Measurements from ENCODE around the gene OR56A1.
"Not testable (repeated sequence)": the region's sequence is repeated elsewhere in the genome, so short reads cannot be mapped to it uniquely, and the experiment has no call there.

The OR56A1 gene, protein sequence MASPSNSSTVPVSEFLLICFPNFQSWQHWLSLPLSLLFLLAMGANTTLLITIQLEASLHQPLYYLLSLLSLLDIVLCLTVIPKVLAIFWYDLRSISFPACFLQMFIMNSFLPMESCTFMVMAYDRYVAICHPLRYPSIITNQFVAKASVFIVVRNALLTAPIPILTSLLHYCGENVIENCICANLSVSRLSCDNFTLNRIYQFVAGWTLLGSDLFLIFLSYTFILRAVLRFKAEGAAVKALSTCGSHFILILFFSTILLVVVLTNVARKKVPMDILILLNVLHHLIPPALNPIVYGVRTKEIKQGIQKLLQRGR

DNA sequence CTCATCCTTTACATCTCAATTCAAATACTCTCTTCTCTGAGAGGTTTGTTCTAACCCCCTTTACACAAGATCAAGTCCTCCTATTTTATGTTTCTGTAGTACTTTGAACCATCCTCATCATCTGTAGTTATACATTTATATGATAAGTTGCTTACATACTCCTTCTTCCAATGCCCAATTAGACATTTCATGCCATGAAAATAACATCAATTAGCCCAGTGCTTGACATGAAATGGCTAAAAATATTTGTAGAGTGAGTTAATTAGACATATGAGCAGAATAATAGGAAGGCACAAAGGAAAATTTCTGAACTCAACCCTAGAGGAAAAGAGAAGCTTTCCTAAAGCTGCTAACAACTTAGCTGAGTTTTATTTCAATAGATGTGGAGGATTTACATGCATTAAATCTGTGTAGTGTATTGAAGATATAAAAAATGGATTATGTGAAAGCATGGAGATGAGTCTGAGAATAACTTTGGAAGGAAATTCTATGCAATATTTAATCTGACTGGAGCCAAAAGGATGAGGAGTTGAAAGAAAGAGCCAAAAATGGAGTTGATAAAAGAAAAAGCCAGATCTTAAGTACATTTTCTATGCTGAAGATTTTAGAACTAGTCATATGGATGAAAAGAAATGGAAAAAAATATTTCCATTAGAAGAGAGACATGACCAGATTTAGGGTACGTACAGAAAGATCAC is at the start of gene OR56A1:
TSS of gene OR56A1 (minus strand) at position 51 of the 698 bp plus-strand sequence. CDS start 3,066 bp downstream, outside the sequence.
- DNase-seq, result no peak

DNA sequence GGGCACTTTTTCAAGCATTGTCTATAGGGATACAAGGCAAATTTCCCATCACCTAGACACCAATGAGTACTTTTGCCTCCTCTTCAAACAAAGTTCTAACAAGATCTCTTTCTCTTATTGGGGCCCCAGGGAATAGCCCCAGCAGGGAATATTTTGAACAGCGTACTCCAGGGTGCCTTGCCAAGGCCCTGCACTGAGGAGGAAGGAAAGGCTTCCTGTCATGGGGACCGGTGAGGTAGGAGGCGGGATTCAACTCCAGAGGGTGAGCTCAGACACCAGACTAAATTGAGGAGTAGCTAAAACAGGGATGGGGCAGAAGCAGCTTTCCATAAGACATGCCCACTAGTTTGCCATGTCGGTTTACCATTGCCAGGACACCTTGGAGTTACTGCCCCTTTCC is 48.9 kb upstream of the OR56A1 start:
- no peak for DNase-seq

DNA sequence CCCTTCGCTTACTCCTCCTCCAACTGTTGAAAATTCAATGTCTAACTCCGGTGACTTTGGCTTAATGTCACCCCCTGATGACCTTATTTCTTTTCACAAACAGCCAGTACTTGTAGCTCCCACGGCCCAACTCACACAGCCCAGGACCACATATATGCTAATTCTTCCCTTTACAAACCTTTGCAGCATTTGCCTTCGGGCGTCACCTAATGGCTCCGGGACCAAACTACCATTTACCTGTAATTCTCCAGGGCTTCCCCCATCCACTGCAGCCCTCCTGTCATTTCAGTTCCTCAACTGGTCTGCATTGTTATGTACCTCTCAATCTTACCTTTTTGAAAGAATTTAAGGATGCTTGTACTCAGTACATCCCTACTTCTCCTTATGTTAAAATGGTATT is 47.2 kb upstream of the OR56A1 start:
- no peak for DNase-seq

DNA sequence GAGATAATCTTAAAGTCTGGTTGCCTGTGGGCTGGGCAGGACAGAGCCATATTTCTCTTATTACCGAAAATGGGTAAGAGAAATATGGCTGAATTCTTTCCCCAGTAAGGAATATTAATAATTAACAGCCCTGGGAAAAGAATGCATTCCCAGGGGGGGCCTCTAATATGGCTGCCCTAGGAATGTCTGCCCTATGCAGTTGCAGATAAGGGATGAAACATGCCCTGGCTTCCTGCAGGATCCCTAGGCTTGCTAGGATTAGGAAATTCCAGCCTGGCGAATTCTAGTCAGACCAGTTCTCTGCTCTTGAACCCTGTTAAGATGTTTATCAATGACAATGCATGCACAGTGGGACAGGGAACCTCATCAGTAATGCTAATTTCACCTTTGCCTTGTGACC is 45.9 kb upstream of the OR56A1 start:
- not testable (repeated sequence) for DNase-seq

DNA sequence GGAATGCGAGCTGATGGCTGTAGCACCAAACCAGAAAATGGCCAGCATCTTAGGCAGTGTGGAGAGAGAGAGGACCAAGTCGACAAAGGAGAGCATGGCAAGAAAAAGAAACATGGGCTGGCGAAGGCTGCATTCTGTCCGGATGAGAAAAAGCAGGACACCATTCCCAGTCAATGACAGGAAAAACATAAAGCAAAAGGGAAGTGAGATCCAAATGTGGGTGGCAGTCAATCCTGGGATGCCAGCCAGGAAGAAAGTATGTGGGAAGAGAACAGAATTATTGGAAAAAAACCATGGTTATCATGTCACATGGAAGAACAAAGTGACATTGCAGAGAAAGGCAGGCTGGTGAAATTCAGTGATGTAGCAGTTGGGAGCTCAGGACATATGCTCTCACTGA is 36.9 kb upstream of the OR56A1 start:
- DNase-seq, result no peak

DNA sequence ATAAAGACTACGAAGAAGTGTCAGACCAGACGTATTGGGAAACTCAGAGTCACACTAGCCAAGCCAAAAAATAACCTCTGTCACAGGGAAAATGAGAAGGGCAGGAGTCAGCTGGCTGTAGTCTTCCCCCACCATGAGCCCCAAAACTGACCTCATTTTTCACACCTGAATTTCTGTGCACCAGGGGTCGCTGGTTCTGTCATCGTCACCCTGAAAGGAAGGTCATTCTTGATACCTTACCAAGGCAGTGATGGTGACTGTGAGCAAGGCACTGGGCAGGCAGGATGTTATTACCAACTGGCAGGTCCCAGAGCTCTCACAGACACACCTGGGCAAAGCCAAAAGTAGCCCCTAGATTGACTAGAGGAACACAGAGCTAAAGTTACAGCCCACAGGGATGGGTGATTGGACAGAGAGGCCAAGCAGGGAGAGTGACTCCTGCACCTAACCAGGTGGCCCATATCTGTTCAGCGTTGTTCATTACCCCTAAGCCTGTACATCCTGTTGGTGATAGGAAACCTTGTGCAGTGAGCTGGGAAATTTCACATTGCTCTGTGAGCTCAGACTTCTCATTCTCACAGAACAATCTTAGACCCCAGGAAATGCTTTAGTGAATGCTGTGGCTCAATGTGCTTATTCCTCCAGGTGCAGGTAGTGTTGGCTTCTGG is 32.3 kb upstream of the OR56A1 start:
- no peak for DNase-seq

DNA sequence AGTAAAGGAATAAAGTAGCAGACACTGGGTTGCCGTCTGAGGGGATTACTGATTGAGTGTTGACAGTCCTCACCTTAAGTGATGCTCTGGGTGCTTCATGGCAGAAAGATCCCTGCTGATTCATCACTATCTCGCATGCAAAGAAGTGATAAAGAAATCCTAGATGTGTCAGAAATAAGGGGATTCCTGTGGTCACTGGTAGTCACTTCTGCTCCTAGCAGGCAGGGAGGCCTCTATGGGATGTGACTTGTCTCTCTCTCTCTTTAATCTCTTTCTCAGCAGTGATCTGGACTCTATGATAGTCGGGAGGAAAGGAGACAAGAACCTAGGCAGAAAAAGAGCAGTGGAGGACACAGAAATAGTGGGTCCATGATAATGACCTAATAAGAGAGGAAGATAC is 30.9 kb upstream of the OR56A1 start:
- DNase-seq, result no peak

DNA sequence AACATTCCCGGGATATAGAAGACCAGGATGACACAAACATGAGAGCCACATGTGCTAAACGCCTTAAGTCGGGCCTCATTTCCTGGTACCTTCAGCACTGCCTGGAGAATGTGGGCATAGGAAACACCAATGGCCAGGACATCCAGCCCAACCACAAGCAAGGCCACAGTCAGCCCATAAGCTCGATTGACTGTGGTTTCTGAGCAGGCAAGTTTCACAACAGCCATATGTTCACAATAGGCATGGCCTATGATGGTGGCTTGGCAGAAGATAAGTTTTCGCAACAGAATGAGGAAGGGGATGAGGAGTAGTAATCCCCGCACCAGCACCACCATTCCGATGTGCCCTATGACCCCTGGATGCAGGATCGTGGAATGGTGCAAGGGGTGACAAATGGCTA is 26.9 kb upstream of the OR56A1 start:
- no peak for DNase-seq

DNA sequence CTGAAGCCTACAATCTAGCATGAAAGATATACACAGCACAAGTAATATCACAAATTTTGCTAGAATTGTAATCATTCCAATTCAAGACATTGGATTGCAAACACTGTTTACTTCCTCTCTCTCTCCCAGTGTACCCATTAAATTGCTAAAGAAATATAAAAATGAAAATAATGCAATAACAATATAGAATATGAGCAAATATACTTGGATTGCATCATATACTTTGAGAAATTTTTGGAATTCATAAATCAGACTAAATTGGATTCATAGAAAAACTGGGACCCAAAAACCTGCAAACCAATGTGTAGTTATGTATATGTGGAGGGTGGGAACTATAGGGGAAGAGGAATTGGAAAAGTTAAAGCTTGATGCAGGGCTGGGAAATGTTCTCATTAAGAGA is 25.0 kb upstream of the OR56A1 start:
- DNase-seq, result no peak

DNA sequence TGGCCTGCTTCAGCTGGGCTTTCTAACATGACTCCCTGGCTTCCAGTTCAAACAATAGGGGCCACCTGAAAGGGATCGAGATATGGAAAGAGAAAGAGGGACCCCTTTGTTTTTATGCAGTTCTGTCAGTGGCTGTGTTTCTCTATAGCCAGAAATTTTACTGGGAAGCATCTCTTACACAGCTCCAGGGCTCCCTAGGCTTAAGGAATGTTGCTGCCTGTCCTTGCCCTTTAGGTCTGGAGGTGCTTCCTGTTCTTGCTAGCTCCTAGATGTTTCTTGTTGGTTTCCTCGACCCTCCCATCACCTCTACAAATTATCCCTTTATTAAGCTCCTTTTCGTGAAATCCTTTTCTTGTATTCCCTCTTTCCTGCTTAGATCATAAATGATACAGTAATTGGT is 21.8 kb upstream of the OR56A1 start:
- no peak for DNase-seq

DNA sequence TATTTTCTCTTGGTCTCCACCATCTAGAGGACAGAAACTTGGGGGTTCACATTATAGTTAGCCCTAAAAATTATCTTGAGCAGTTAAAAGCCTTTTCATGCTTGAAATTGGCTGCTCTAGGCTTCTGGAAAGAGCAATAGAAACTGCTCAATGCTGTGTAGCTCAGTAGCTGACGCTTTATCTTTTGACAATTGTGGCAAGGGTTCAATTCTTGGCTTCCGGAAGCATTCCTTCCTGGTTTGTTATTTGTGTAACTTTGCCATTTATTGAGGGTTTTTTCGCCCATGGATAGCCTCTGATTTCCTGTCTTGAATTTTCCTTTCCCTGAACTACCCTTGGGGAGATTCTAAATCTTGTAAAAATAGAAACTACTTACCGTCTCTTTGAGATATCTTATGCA is 10.3 kb upstream of the OR56A1 start:
- DNase-seq, result no peak

DNA sequence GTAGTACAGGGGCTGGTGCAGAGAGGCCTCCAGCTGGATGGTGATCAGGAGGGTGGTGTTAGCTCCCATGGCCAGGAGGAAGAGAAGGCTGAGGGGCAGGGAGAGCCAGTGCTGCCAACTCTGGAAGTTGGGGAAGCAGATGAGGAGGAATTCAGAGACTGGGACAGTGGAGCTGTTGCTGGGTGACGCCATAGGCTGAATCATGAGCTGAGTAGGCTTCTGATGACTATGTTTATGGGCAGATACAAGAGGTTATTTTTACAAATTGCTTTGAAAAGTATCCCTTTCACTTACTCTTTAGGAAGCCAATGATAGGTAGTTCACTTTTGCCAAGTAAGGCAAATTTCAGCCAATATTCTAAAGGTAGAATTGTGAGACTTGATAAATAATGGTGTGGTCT is 3.1 kb downstream of the OR56A1 start:
- no peak for DNase-seq

DNA sequence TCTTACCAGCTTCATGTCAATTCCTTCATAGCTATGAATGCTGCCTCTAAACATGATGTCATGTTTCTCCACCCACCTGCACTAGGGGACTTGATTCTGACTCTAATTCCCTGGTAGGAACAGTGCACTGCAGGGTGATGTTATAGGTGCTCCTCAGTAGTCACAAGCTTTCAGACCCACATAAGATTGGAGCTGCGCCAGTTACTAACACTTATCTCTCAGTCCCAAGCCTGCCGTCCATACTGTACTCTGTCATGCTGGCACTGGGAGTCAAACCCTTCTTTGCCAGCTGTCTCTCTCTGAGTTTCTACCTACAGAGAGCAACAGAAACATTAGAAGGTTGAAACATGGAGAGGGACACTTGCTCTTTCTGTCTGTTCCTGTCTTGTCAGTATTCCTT is 5.5 kb downstream of the OR56A1 start:
- DNase-seq, result no peak

DNA sequence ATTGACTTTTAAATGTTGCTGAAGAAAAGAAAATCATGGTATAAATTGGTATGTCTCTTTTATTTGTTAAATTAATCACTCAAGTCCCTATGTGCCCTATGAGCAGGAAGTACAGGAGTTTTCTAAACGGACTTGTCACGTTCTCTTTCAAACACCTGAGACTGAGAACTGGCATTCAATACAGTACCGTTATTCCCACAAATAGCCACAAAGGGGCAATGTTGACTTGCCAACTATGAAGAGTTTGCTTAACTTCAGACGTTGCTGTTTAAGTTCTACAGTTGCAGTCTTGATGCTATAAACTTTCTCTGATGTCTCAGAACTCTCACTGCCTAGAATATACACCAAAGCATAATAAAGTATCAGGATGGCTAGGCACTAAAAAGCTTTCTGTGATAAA is 7.6 kb downstream of the OR56A1 start:
- DNase-seq, result peak in 1 of 2 experiments; percentile 44

DNA sequence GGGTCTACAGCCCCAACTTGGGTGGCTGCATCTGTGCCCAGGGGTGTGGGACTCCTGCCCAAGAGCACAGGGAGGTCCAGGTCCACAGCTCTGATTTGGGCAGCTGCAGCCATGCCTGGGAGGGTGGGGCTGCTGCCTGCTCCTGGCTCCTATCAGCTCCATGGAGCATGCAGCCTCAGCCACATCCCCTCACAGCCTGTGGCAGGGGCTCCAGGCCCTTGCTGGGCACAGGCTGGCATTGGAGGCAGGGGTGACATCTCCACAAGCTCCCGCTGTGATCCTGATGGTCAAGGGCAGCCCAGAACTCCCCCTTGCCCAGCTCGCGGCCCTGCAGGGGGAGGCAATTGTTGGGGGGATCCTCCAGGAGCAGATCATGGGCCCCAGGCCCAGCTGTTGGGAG is 17.5 kb downstream of the OR56A1 start:
- DNase-seq, result no peak

DNA sequence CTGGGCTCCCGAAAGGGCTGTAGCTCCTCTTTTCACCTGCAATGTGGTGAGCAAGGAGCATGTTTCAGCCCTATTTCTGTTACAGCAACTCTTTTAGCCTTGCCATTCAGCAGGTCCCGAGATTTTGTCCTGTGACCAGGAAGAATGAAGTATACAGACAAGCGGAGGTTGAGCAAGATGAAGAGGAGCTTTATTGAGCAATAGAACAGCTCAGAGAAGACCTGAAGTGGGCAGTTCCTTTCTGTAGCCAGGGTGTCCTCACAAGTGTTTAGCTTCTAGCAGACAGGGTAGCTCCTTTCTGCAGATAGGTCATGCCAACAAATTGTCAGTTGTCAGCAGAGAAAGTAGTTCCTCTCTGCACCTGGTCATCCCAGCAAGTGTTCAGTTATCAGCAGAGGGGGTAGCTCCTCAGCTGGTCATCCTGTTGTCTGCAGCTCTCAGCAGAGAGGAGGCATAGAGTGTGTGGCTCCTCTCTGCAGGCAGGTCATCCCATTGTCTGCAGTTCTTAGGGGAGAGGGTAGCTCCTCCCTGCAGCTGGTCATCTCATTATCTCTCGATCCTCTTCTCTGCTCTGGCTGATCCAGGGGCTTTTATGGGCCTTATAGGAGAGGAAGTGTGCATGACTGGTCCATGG is 18.4 kb downstream of the OR56A1 start:
- DNase-seq, result no peak

DNA sequence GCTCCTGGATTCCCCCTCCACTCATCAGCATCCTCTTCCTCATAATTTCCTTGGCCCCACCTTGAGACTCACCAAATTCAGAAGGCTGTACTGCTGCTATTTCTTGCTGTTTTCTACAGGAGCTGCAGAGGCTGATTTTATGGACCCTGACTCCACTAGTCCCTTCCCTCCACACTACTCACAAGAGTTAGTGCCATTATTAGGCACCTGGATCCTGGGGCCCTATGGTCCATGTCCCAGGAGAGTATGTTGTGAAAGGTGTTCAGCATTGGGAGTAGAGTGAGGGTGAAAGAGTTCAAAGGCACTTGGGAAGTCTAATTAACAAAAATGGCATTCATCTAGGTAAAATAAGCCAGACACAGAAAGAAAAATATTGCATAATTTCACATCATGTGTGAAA is 23.7 kb downstream of the OR56A1 start, which contains the start of gene OR56A4:
TSS of gene OR56A4 (minus strand) at position 101 of the 400 bp plus-strand sequence. CDS start 3,954 bp downstream, outside the sequence.
- no peak for DNase-seq

DNA sequence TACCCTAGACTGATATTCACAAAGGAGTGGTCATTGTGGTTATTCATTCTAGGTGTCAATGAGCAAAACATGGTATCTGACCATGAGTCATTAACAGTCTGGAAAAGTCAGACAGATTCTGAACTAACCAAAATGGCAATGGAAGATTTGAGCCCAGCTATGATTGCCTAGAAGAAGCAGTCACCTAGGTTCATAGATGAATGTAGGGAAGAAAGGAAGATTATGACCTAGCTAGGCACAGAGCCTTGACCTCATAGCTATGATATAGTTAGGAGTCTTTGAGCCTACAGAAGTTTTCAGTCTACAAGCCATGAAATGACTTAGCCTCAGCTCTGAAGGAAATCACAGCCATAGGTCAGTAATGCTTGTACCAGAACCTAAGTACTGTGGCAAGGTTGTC is 24.2 kb downstream of the OR56A1 start:
- no peak for DNase-seq

DNA sequence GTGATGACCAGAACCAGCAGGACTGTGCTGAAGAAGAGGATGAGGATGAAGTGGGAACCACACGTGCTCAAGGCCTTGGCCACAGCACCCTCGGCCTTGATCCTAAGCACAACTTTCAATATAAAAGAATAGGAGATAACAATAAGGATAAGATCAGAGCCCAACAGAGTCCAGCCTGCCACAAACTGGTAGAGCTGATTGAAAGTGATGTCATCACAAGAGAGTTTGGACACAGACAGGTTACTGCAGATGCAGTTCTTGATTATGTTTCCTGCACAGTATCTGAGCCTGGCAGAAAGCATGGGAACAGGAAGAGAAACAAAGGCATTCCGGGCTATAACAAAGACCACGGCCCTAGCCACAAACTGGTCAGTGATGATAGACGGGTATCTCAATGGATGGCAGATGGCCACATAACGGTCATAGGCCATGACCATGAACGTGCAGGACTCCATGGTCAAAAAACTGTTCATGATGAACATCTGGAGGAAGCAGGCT is 28.3 kb downstream of the OR56A1 start:
- DNase-seq, result no peak

DNA sequence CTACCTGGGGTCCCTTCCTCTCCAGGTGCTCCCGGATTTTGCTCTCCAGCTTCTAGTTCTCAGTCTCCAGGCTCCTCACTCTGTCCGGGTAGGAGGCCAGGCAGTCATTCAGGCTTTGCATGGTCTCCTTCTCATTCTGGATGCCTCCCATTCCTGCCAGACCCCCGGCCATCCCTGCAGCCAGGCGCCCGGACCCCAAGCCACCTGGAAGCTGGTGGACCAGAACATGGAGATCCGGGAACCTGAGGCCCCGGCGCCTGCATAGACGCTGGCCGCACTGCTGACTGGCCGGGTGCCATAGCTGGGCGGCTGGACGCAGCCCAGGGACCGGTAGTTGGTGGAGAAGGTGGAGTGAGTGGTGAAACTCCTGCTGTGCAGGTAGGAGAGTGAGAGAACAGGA is 35.8 kb downstream of the OR56A1 start:
- DNase-seq, result no peak

DNA sequence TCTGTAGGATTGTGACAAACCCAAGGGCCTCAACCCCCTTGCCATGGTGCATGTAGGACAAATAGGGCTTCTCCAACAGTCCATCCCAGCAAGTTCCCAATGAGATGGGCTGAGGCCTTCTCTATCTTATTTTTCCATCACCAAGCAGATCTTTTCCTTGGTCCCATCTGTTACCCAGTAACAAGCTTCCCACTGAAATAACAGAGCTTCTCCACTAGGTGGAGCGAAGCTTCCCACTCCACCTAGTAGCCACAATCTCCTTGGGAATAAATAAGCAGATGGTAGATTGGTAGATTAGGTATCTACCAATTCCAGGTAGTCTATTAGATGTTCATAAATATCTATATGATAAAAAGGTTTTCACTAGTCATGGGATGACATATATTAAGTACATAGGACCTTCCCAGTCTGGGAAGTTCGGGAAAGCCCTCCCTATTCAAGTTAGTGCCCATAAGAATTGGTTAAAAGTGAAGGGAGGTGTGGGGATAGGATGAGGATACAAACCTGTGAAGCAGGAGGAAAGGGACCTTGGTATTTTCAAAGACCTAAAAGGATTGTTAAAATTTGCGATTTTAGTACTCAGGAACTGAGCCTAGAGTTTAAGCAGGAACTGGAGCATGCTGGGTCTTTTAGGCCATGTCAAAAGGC is 37.8 kb downstream of the OR56A1 start:
- peak in 1 of 2 experiments; percentile 30 for DNase-seq

DNA sequence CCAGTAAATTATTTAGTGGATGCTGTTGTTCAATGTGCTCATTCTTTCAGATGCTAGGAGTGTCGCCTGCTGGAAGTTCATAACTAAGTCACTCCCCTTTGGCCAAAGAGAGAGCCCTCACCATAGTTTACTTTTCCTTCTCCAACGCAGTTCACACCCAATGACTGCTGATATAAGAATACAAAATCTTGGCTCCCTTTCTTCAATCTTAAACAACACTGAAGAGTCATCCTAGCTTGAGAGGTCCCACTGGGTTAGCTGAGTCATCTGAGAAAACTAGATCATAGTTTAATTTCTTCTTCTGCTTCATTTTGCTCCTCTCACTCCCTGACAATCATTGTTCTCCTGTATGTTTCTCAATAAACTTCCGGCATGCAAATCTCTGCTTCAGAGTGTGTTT is 38.4 kb downstream of the OR56A1 start:
- no peak for DNase-seq

DNA sequence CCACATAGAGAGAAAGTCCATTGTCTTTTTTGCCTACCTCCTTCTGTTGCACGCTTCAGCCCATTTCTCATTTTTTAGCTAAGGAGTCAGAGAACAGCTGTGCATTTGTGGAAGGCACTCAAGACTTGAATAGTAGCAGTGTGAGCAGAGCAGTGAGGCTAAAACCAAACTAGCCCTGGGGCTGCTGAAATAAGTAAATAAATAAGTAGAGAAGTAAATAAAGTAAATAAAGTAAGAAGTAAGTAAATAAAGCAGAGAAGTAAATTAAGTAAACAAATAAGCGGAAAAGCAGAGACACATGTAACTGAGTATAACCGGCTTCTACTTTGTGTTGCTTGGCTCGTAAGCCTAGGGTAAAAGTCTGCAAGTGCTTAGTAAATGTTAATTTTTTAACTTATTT is 41.4 kb downstream of the OR56A1 start:
- no peak for DNase-seq

All from NCI-H524 (cell line).